Retina (tissue), 1 donor: Measurements from ENCODE around the gene OVCA2.

Experiments
- DNase-seq: peaks from one replicate; pipeline ENCODE4 v3.0.0-alpha.2; 2016

The OVCA2 gene

GRCh38 chr17:2034806-2035540 lies 6.8 kb upstream of the OVCA2 start:
- DNase-seq, result no peak

- DNase-seq, result no peak
Measured at GRCh38 chr17:2035541-2036488, 6.0 kb upstream of the OVCA2 start.

- DNase-seq, result no peak
Measured at GRCh38 chr17:2037155-2037554, 4.7 kb upstream of the OVCA2 start.

GRCh38 chr17:2040219-2040827 lies 1.5 kb upstream of the OVCA2 start:
- no peak for DNase-seq

GRCh38 chr17:2040942-2041560 lies 771 bp upstream of the OVCA2 start:
- DNase-seq, result no peak

GRCh38 chr17:2042390-2042847 lies 597 bp downstream of the OVCA2 start:
- DNase-seq, result peak; percentile 52

GRCh38 chr17:2042933-2043332 lies 1.1 kb downstream of the OVCA2 start:
- no peak for DNase-seq

GRCh38 chr17:2043785-2044184 lies 2.0 kb downstream of the OVCA2 start:
- DNase-seq, result no peak

GRCh38 chr17:2044263-2044894 lies 2.6 kb downstream of the OVCA2 start:
- DNase-seq, result no peak

GRCh38 chr17:2047590-2047989 lies 5.8 kb downstream of the OVCA2 start:
- DNase-seq, result no peak

GRCh38 chr17:2048805-2049204 lies 7.0 kb downstream of the OVCA2 start:
- no peak for DNase-seq

GRCh38 chr17:2049333-2050299 lies 7.8 kb downstream of the OVCA2 start:
- peak; percentile 69 for DNase-seq

GRCh38 chr17:2050300-2051060 lies 8.7 kb downstream of the OVCA2 start:
- peak; percentile 60 for DNase-seq

GRCh38 chr17:2051061-2051932 lies 9.5 kb downstream of the OVCA2 start:
- no peak for DNase-seq

GRCh38 chr17:2051933-2052559 lies 10.2 kb downstream of the OVCA2 start:
- peak; percentile 54 for DNase-seq

- peak; percentile 81 for DNase-seq
Measured at GRCh38 chr17:2053380-2054261, 11.8 kb downstream of the OVCA2 start.

- no peak for DNase-seq
Measured at GRCh38 chr17:2054262-2054511, 12.4 kb downstream of the OVCA2 start.
